Mucosa of gallbladder (tissue), 1 donor: ENCODE results near the gene TRAFD1. TPM values are rescaled to one million over a fixed set of nuclear protein-coding genes. Genes with fewer than 3 reads are reported as not detected.

ENCODE experiments used
- DNase-seq: peaks from one replicate; pipeline ENCODE4 v3.0.0-alpha.2; 2020; ENCODE audit warnings: low spot score
- total RNA-seq: library from RNA; stranded (reverse); gene quantifications from one replicate; pipeline ENCODE4 v1.2.1, GENCODE V29; 2021
- donor health status: DM: no; HTN: no; CAD: no.

The TRAFD1 gene
- total RNA-seq, 1 donor from 2014 or later = 28.1 TPM

- DNase-seq = no peak
These were observed 72.9 kb downstream of the TRAFD1 start for GRCh38 chr12:112198120-112198733.

- DNase-seq = no peak
These were observed 73.8 kb downstream of the TRAFD1 start for GRCh38 chr12:112199136-112199535.

Other genes with a start within 250 kb of the TRAFD1 start
- gene TMEM116, start 112.4 kb upstream of the TRAFD1 start, total RNA-seq = 18.3 TPM
- gene ERP29, start 112.1 kb upstream of the TRAFD1 start, total RNA-seq = 141 TPM
- 15.8 TPM for gene NAA25, start 16.8 kb upstream of the TRAFD1 start, total RNA-seq